ENCODE results near the gene SBF2. TPM values are rescaled to one million over a fixed set of nuclear protein-coding genes. Genes with fewer than 3 reads are reported as not detected.

The SBF2 gene
- total RNA-seq, 1 experiment from 2014 or later: 30.2 TPM

GRCh38 chr11:9762531-9762930 is 531.5 kb downstream of the SBF2 start:
- no peaks in the 10 kb centered on the region for H4K20me1 ChIP-seq (ENCODE audit: control insufficient read depth, insufficient read depth, insufficient read length)
- no peaks in the 10 kb centered on the region for H3K79me1 ChIP-seq (ENCODE audit: insufficient read depth, low read depth, low read length, poor library complexity, severe bottlenecking)
- no peaks in the 10 kb centered on the region for H3K79me2 ChIP-seq (ENCODE audit: insufficient read depth, low read length)
- no peak overlapping the region for H2BK5ac ChIP-seq (ENCODE audit: insufficient read length, low read length)
- H3T11ph ChIP-seq (ENCODE audit: low read length): no peak overlapping the region
- Mint-ChIP-seq H3K9me3 (no peaks in the 10 kb centered on the region; a peak in 1 of 5 replicates), H3K27ac (no peak overlapping the region), H3K4me3 (no peak overlapping the region), H3K27me3 (ENCODE audit: low read depth) (no peaks in the 10 kb centered on the region), H3K36me3 (ENCODE audit: insufficient read depth in 1 of 3, low read depth in 3 of 3) (peaks cover 0 to 3% (median 0%) of the 10 kb centered on the region in 3 experiments; a peak in 2 of 7 replicates), H3K4me1 (peaks cover 20 to 22% of the 10 kb centered on the region in 2 experiments)
- H3K18ac ChIP-seq (ENCODE audit: insufficient read length, low read depth, low read length): no peak overlapping the region
- TF ChIP-seq, protein P1, sequence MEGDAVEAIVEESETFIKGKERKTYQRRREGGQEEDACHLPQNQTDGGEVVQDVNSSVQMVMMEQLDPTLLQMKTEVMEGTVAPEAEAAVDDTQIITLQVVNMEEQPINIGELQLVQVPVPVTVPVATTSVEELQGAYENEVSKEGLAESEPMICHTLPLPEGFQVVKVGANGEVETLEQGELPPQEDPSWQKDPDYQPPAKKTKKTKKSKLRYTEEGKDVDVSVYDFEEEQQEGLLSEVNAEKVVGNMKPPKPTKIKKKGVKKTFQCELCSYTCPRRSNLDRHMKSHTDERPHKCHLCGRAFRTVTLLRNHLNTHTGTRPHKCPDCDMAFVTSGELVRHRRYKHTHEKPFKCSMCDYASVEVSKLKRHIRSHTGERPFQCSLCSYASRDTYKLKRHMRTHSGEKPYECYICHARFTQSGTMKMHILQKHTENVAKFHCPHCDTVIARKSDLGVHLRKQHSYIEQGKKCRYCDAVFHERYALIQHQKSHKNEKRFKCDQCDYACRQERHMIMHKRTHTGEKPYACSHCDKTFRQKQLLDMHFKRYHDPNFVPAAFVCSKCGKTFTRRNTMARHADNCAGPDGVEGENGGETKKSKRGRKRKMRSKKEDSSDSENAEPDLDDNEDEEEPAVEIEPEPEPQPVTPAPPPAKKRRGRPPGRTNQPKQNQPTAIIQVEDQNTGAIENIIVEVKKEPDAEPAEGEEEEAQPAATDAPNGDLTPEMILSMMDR (conservative IDR thresholded peaks at IDR 0.05): no peak
- H3K9me3 ChIP-seq (ENCODE audit: control insufficient read depth, low read depth, low read length): no peaks in the 10 kb centered on the region
- no peak overlapping the region for H2AFZ ChIP-seq (ENCODE audit: low read length)
- DNase-seq: no peak
- no peak overlapping the region for H2BK15ac ChIP-seq (ENCODE audit: low read depth, low read length)
- no peak overlapping the region for H3K4ac ChIP-seq (ENCODE audit: low read depth, low read length)
- H2AK5ac ChIP-seq (ENCODE audit: insufficient read length, low read length): no peak overlapping the region
- peaks cover 3% of the 10 kb centered on the region for H3K4me1 ChIP-seq (ENCODE audit: insufficient read depth, low read length)
- H4K8ac ChIP-seq (replicated peaks; ENCODE audit: insufficient read length, low read depth, low read length): no peak overlapping the region
- peaks cover 9% of the 10 kb centered on the region for H3K23me2 ChIP-seq (ENCODE audit: insufficient read length, low read depth, low read length, poor library complexity, severe bottlenecking)
- H3K23ac ChIP-seq (ENCODE audit: insufficient read length, low read depth, low read length): no peak overlapping the region
- no peak overlapping the region for H3K27ac ChIP-seq (ENCODE audit: insufficient read length, low read depth, low read length)
- no peak overlapping the region for H3K9ac ChIP-seq (ENCODE audit: extremely low read depth, insufficient read length, low read length)
- no peak overlapping the region for H4K5ac ChIP-seq (ENCODE audit: insufficient read length, low read depth, low read length)
- H3K14ac ChIP-seq (ENCODE audit: insufficient read depth, low read length): no peak overlapping the region
- H2BK12ac ChIP-seq (ENCODE audit: insufficient read length, low read depth, low read length): no peak overlapping the region
- H2BK120ac ChIP-seq (ENCODE audit: low read depth, low read length, poor library complexity, severe bottlenecking): no peak overlapping the region
- WGBS (ENCODE audit: extremely low coverage, insufficient read length, low lambda C conversion rate): no CpG with 5 or more reads among the region's 4 CpGs
- no peak overlapping the region for H3K56ac ChIP-seq (ENCODE audit: insufficient read length, low read depth, low read length)
- H3K27me3 ChIP-seq (ENCODE audit: insufficient read depth, low read length): no peaks in the 10 kb centered on the region
- no peak overlapping the region for H3K4me2 ChIP-seq (ENCODE audit: insufficient read depth, insufficient read length, low read length)
- H4K91ac ChIP-seq (ENCODE audit: insufficient read length, low read depth, low read length): no peak overlapping the region
- H2BK20ac ChIP-seq (ENCODE audit: low read depth, low read length, poor library complexity, severe bottlenecking): no peak overlapping the region

Measured in H9 (cell line).